GM18868 (cell line): Measurements from ENCODE around the gene STRAP.
"Not testable (repeated sequence)": the region's sequence is repeated elsewhere in the genome, so short reads cannot be mapped to it uniquely, and the experiment has no call there.

Source experiments
- ATAC-seq: cut with Tn5 transposase; IDR thresholded peaks from one replicate; pipeline ENCODE4 v1.9.1; 2021; ENCODE audit warnings: mild to moderate bottlenecking, moderate library complexity; ENCODE audit not compliant: unreplicated experiment

STRAP gene

GRCh38 chr12:15919418-15919817 is 37.2 kb downstream of the STRAP start:
- ATAC-seq: no peak

- no peak for ATAC-seq
Measured at GRCh38 chr12:15924956-15925355, 42.8 kb downstream of the STRAP start.

GRCh38 chr12:15928346-15928745 is 46.2 kb downstream of the STRAP start:
- no peak for ATAC-seq

GRCh38 chr12:15928870-15929571 is 46.8 kb downstream of the STRAP start:
- peak; percentile 55 for ATAC-seq

GRCh38 chr12:15931590-15932053 is 49.4 kb downstream of the STRAP start:
- ATAC-seq: peak; percentile 67

GRCh38 chr12:15932327-15932726 is 50.1 kb downstream of the STRAP start:
- no peak for ATAC-seq

- ATAC-seq: no peak
Measured at GRCh38 chr12:15932971-15933370, 50.8 kb downstream of the STRAP start.

- ATAC-seq: no peak
Measured at GRCh38 chr12:15933751-15934150, 51.6 kb downstream of the STRAP start.

- ATAC-seq: no peak
Measured at GRCh38 chr12:15936751-15937150, 54.6 kb downstream of the STRAP start.

GRCh38 chr12:15937902-15938301 is 55.7 kb downstream of the STRAP start:
- no peak for ATAC-seq

GRCh38 chr12:15939111-15939510 is 56.9 kb downstream of the STRAP start:
- no peak for ATAC-seq

GRCh38 chr12:15942475-15942874 is 60.3 kb downstream of the STRAP start:
- no peak for ATAC-seq

- not testable (repeated sequence) for ATAC-seq
Measured at GRCh38 chr12:15943519-15943918, 61.3 kb downstream of the STRAP start.

GRCh38 chr12:15948461-15948860 is 66.3 kb downstream of the STRAP start:
- ATAC-seq: not testable (repeated sequence)
